Nephron progenitor cell (in vitro differentiated cells): ENCODE data around the gene PIP4K2B.

ENCODE experiments used
- DNase-seq: peaks from one replicate; pipeline ENCODE4 v3.0.0; 2021
- H3K27ac Mint-ChIP-seq: 2 replicates; pipeline ENCODE4 v1.8.0; 2021; ENCODE audit warnings: mild to moderate bottlenecking, moderate library complexity, mixed read lengths
- H3K27me3 Mint-ChIP-seq: 2 replicates; pipeline ENCODE4 v1.8.0; 2021; ENCODE audit warnings: mild to moderate bottlenecking, low read depth, mixed read lengths; ENCODE audit not compliant: poor library complexity
- H3K36me3 Mint-ChIP-seq: 2 replicates; pipeline ENCODE4 v1.8.0; 2021; ENCODE audit warnings: low read depth, mixed read lengths
- H3K4me1 Mint-ChIP-seq: 2 replicates; pipeline ENCODE4 v1.8.0; 2021; ENCODE audit warnings: mixed read lengths
- H3K4me3 Mint-ChIP-seq: 2 replicates; pipeline ENCODE4 v1.8.0; 2021; ENCODE audit warnings: mild to moderate bottlenecking, moderate library complexity, mixed read lengths
- H3K9me3 Mint-ChIP-seq: 2 replicates; pipeline ENCODE4 v1.8.0; 2021; ENCODE audit warnings: mild to moderate bottlenecking, moderate library complexity, mixed read lengths
- TF ChIP-seq, protein P1 (sequence below): fragments of 200-600 bp; sonication (generic); IDR thresholded peaks from 2 replicates; pipeline ENCODE4 v1.5.0; 2021; ENCODE audit warnings: antibody characterized with exemption

Gene PIP4K2B

DNA sequence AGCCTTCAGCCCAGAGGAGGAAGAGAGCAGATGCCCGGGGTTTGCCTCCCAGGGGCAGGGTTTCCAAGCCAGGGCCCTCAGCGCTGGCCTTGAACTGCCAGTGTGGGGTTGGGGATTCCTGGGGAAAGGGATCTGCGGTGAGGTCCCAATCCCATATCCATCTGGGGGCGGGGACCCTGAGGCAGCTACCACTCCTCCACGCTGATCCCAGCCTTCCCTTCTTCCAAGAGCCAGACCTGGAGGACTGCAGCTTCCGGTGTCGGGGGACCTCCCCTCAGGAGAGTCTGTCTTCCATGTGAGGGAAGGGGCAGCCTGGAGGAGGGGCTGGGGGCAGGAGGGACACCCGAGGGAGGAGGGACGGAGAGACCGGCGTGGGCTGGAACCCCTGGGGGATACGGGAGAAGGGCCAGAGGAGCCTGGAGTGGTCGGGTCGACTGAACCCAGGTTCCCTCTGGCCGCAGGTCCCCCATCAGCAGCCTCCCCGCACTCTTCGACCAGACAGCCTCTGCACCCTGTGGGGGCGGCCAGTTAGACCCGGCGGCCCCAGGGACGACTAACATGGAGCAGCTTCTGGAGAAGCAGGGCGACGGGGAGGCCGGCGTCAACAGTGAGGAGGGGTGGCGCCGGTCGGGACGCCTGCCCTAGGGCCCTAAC, 79.9 kb downstream of the PIP4K2B start:
- peaks cover 36% of the 10 kb centered on the region for H3K36me3 Mint-ChIP-seq
- H3K27me3 Mint-ChIP-seq = peaks cover 3% of the 10 kb centered on the region
- H3K27ac Mint-ChIP-seq = peak overlapping the region; percentile 39
- peak; percentile 39 for DNase-seq
- no peaks in the 10 kb centered on the region for H3K9me3 Mint-ChIP-seq
- peaks cover 43% of the 10 kb centered on the region for H3K4me1 Mint-ChIP-seq
- peak overlapping the region; percentile 75 for H3K4me3 Mint-ChIP-seq
- TF ChIP-seq, protein P1, sequence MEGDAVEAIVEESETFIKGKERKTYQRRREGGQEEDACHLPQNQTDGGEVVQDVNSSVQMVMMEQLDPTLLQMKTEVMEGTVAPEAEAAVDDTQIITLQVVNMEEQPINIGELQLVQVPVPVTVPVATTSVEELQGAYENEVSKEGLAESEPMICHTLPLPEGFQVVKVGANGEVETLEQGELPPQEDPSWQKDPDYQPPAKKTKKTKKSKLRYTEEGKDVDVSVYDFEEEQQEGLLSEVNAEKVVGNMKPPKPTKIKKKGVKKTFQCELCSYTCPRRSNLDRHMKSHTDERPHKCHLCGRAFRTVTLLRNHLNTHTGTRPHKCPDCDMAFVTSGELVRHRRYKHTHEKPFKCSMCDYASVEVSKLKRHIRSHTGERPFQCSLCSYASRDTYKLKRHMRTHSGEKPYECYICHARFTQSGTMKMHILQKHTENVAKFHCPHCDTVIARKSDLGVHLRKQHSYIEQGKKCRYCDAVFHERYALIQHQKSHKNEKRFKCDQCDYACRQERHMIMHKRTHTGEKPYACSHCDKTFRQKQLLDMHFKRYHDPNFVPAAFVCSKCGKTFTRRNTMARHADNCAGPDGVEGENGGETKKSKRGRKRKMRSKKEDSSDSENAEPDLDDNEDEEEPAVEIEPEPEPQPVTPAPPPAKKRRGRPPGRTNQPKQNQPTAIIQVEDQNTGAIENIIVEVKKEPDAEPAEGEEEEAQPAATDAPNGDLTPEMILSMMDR = no peak

DNA sequence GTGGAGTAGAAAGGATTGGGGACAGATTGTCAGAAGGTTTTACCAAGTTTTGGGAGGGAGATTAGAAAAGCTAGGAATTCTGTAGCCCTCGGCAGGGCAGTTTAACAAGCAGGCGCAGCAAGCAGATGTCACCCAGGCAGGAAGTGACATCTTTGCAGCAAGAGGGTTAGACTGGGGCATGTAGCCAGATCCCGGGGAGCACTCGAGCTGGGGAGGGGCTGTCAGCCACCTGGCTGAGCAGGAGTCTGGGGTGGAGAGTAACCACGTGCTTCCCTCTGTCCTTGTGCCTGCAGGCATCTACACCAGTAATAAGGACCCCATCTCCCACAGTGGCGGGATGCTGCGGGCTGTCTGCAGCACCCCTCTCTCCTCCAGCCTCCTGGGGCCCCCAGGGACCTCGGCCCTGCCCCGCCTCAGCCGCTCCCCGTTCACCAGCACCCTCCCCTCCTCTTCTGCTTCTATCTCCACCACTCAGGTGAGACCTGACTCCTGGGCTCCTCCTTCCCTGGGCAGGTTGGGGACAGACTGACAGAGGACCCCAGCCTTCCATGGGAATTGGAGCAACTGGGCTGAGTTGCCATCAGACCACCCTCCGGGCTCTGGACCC, 82.1 kb downstream of the PIP4K2B start:
- Mint-ChIP-seq H3K36me3 (peaks cover 41% of the 10 kb centered on the region), H3K9me3 (no peaks in the 10 kb centered on the region), H3K27me3 (peaks cover 3% of the 10 kb centered on the region), H3K27ac (no peak overlapping the region), H3K4me1 (peaks cover 45% of the 10 kb centered on the region), H3K4me3 (no peak overlapping the region)
- no peak for DNase-seq
- TF ChIP-seq, protein P1 = no peak

DNA sequence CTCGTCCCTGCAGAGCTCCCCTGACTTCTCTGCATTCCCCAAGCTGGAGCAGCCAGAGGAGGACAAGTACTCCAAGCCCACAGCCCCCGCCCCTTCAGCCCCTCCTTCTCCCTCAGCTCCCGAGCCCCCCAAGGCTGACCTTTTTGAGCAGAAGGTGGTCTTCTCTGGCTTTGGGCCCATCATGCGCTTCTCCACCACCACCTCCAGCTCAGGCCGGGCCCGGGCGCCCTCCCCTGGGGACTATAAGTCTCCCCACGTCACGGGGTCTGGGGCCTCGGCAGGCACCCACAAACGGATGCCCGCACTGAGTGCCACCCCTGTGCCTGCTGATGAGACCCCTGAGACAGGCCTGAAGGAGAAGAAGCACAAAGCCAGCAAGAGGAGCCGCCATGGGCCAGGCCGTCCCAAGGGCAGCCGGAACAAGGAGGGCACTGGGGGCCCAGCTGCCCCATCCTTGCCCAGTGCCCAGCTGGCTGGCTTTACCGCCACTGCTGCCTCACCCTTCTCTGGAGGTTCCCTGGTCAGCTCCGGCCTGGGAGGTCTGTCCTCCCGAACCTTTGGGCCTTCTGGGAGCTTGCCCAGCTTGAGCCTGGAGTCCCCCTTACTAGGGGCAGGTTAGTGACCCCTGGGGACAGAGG, 82.9 kb downstream of the PIP4K2B start:
- peaks cover 41% of the 10 kb centered on the region for H3K36me3 Mint-ChIP-seq
- peaks cover 50% of the 10 kb centered on the region for H3K4me1 Mint-ChIP-seq
- H3K27me3 Mint-ChIP-seq = peaks cover 3% of the 10 kb centered on the region
- TF ChIP-seq, protein P1 = no peak
- DNase-seq = no peak
- H3K4me3 Mint-ChIP-seq = no peak overlapping the region
- H3K9me3 Mint-ChIP-seq = no peaks in the 10 kb centered on the region
- H3K27ac Mint-ChIP-seq = no peak overlapping the region
